Suprapubic skin (tissue), 4 donors: Measurements from ENCODE around the gene LCORL. TPM values are rescaled to one million over a fixed set of nuclear protein-coding genes. Genes with fewer than 3 reads are reported as not detected.

Source experiments
- DNase-seq, 2 donors: peaks; one replicate each; pipeline ENCODE4 v3.0.0-alpha.2; 2019; ENCODE audit warnings: low spot score in 2 of 2
- H3K27ac ChIP-seq: fragments of 200-600 bp; sonication (generic); one replicate; pipeline ENCODE4 v1.5.1; 2019
- H3K27me3 ChIP-seq: fragments of 200-600 bp; sonication (generic); one replicate; pipeline ENCODE4 v1.5.1; 2019
- H3K36me3 ChIP-seq: fragments of 200-600 bp; sonication (generic); one replicate; pipeline ENCODE4 v1.5.1; 2019
- H3K4me1 ChIP-seq: fragments of 200-600 bp; sonication (generic); one replicate; pipeline ENCODE4 v1.5.1; 2019
- H3K4me3 ChIP-seq: fragments of 200-600 bp; sonication (generic); one replicate; pipeline ENCODE4 v1.5.1; 2019; ENCODE audit warnings: mild to moderate bottlenecking
- H3K9me3 ChIP-seq: fragments of 200-600 bp; sonication (generic); one replicate; pipeline ENCODE4 v1.5.1; 2019
- EP300 ChIP-seq: sonication (generic); formaldehyde crosslinking; IDR thresholded peaks from one replicate; pipeline ENCODE4 v1.6.1; 2017; ENCODE audit warnings: antibody characterized with exemption
- POLR2A ChIP-seq, 2 donors: fragments of 450-650 bp; IDR thresholded peaks; one replicate each; pipeline ENCODE4 v1.6.1; 2017; ENCODE audit warnings: antibody characterized with exemption in 2 of 2, mild to moderate bottlenecking in 2 of 2, moderate library complexity in 2 of 2
- POLR2AphosphoS5 ChIP-seq, 3 donors: sonication (generic); formaldehyde crosslinking; IDR thresholded peaks; one replicate each; pipeline ENCODE4 v1.6.1; 2017; ENCODE audit warnings: antibody characterized with exemption in 3 of 3
- WGBS: methylation state at CpG from one replicate; pipeline ENCODE4 v1.1.5; 2018; 5-methylcytosine and 5-hydroxymethylcytosine counted together
- total RNA-seq, 4 donors: library from RNA; depleted of rRNA; stranded (reverse); fragments of >200 nt; gene quantifications; one replicate each; pipeline ENCODE4 v1.1.0, GENCODE V29; 2016
- TF ChIP-seq, protein P1 (sequence below), 2 donors: fragments of 200-600 bp in 1 of 2; fragments of 450-650 bp in 1 of 2; sonication (generic) in 1 of 2; IDR thresholded peaks; one replicate each; pipeline ENCODE4 v1.5.1; 2016 to 2019; ENCODE audit warnings: antibody characterized with exemption in 2 of 2, mild to moderate bottlenecking in 1 of 2, moderate library complexity in 1 of 2

Gene LCORL
- total RNA-seq, 4 donors from 2014 or later, result 14.9 to 26.4 (median 19.6) TPM

DNA sequence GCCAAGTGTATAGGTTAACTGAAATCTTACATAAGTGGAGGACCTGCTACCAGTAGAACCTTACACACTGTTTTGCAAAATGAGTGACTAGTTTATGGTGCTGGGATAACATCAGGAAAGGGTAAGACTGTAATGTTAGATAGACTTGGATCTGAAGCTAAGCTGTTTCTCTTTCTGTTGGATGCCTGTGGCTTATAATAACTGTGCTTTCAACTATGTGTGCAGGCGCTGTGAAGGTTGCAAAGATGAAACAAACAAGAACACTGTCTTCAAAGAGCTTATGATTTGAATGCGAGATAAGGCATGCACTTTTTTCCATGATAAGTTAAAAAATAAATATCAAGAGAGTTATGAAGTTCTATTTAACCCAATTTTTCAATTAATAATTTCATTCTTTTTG, 34.5 kb upstream of the LCORL start:
- no peak overlapping the region for H3K4me3 ChIP-seq
- 69% methylated on average over 2 of the region's 2 CpGs for WGBS
- TF ChIP-seq EP300 (no peak), POLR2A (IDR thresholded peaks at IDR 0.05) (no peak), POLR2AphosphoS5 (IDR thresholded peaks at IDR 0.05) (no peak)
- TF ChIP-seq, protein P1, sequence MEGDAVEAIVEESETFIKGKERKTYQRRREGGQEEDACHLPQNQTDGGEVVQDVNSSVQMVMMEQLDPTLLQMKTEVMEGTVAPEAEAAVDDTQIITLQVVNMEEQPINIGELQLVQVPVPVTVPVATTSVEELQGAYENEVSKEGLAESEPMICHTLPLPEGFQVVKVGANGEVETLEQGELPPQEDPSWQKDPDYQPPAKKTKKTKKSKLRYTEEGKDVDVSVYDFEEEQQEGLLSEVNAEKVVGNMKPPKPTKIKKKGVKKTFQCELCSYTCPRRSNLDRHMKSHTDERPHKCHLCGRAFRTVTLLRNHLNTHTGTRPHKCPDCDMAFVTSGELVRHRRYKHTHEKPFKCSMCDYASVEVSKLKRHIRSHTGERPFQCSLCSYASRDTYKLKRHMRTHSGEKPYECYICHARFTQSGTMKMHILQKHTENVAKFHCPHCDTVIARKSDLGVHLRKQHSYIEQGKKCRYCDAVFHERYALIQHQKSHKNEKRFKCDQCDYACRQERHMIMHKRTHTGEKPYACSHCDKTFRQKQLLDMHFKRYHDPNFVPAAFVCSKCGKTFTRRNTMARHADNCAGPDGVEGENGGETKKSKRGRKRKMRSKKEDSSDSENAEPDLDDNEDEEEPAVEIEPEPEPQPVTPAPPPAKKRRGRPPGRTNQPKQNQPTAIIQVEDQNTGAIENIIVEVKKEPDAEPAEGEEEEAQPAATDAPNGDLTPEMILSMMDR (IDR thresholded peaks at IDR 0.05), result no peak

GRCh38 chr4:18052158-18052557, 30.6 kb upstream of the LCORL start:
- no peaks in the 10 kb centered on the region for H3K4me1 ChIP-seq
- no peak for TF ChIP-seq POLR2A (IDR thresholded peaks at IDR 0.05)
- TF ChIP-seq EP300, result no peak
- no peak for TF ChIP-seq POLR2AphosphoS5 (IDR thresholded peaks at IDR 0.05)
- TF ChIP-seq, protein P1 (IDR thresholded peaks at IDR 0.05), result no peak
- WGBS, result 87% methylated on average over 1 of the region's 1 CpG
- no peak for DNase-seq
- H3K4me3 ChIP-seq, result no peak overlapping the region
- H3K27me3 ChIP-seq, result no peaks in the 10 kb centered on the region
- H3K27ac ChIP-seq, result no peak overlapping the region
- H3K36me3 ChIP-seq, result no peaks in the 10 kb centered on the region
- H3K9me3 ChIP-seq, result no peaks in the 10 kb centered on the region

More for the DNA sequence above, 34.5 kb upstream of the LCORL start:
- Histone ChIP-seq H3K36me3 (no peaks in the 10 kb centered on the region), H3K4me1 (no peaks in the 10 kb centered on the region), H3K27me3 (no peaks in the 10 kb centered on the region), H3K27ac (no peak overlapping the region), H3K9me3 (no peaks in the 10 kb centered on the region)
- no peak for DNase-seq

GRCh38 chr4:18051281-18051680, 29.7 kb upstream of the LCORL start:
- Histone ChIP-seq H3K36me3 (no peaks in the 10 kb centered on the region), H3K9me3 (no peaks in the 10 kb centered on the region), H3K27ac (no peak overlapping the region), H3K4me3 (no peak overlapping the region), H3K27me3 (no peaks in the 10 kb centered on the region), H3K4me1 (no peaks in the 10 kb centered on the region)
- 71% methylated on average over 2 of the region's 2 CpGs for whole genome bisulfite sequencing
- no peak for DNase-seq
- TF ChIP-seq, protein P1 (IDR thresholded peaks at IDR 0.05), result no peak
- TF ChIP-seq POLR2A (IDR thresholded peaks at IDR 0.05) (no peak), EP300 (no peak), POLR2AphosphoS5 (IDR thresholded peaks at IDR 0.05) (no peak)

DNA sequence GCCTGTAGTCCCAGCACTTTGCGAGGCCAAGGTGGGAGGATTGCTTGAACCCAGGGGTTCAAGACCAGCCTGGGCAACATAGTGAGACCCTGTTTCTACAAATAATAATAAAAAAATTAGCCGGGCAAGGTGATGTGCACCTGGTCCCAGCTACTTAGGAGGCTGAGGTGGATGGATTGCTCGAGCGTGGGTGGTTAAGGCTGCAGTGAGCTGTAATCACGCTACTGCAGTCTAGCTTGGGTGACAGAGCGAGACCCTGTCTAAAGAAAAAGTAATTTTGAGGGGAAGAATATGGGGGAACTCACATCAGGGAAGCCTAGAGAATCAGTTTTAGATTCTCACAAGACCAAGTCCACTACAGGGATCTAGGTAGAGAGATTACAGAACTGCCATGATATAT, 28.9 kb upstream of the LCORL start:
- Histone ChIP-seq H3K4me3 (no peak overlapping the region), H3K27me3 (no peaks in the 10 kb centered on the region), H3K4me1 (no peaks in the 10 kb centered on the region), H3K27ac (no peak overlapping the region), H3K36me3 (no peaks in the 10 kb centered on the region), H3K9me3 (no peaks in the 10 kb centered on the region)
- no peak for TF ChIP-seq POLR2A (IDR thresholded peaks at IDR 0.05)
- TF ChIP-seq EP300, result no peak
- TF ChIP-seq, protein P1 (IDR thresholded peaks at IDR 0.05), result no peak
- whole genome bisulfite sequencing, result 95% methylated on average over 6 of the region's 6 CpGs
- no peak for DNase-seq

- no peak for TF ChIP-seq POLR2A (IDR thresholded peaks at IDR 0.05)
- TF ChIP-seq, protein P1 (IDR thresholded peaks at IDR 0.05), result no peak
- TF ChIP-seq POLR2AphosphoS5 (IDR thresholded peaks at IDR 0.05), result no peak
- TF ChIP-seq EP300, result no peak
- Histone ChIP-seq H3K36me3 (no peaks in the 10 kb centered on the region), H3K27ac (no peak overlapping the region), H3K4me1 (no peaks in the 10 kb centered on the region), H3K27me3 (no peaks in the 10 kb centered on the region), H3K4me3 (no peak overlapping the region), H3K9me3 (no peaks in the 10 kb centered on the region)
- 61% methylated on average over 3 of the region's 3 CpGs for WGBS
- DNase-seq, result no peak
These were observed 27.9 kb upstream of the LCORL start for GRCh38 chr4:18049446-18049845.
